ENCODE results near the gene ZNF830.

DNA sequence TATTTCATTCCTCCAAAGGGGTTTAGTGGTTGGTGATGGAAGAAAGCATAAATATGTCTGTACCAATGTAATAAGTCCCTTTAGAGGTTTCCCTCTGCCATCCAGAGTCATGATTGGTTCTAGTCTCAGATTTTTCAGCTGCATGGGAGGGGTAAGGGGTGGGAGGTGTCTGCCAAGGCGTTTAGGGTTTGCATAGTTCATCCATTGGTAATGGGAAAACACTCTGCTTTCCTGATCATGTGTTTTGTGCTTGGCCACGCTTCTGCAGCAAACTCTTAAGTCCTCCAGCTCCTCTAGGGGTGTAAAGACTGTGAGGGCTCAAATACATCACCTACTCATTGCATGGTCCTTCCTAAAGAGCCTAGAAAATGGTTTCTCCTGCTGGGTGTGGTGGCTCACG is 48.8 kb downstream of the ZNF830 start:
- TF ChIP-seq POLR2A (IDR thresholded peaks at IDR 0.05; ENCODE audit: borderline replicate concordance, extremely low read depth, insufficient read depth, insufficient read length), result no peak
- TF ChIP-seq CBX3 (IDR thresholded peaks at IDR 0.05; ENCODE audit: low read depth), result no peak
- no peak for TF ChIP-seq SP1 (IDR thresholded peaks at IDR 0.05; ENCODE audit: low read depth)
- no peak for TF ChIP-seq CTCF (IDR thresholded peaks at IDR 0.05 in 2 of 3, conservative IDR thresholded peaks at IDR 0.05 in 1 of 3; ENCODE audit: borderline replicate concordance in 1 of 3, insufficient read depth in 1 of 3, low read depth in 2 of 3, low read length in 2 of 3)
- no peak for TF ChIP-seq YY1 (IDR thresholded peaks at IDR 0.05; ENCODE audit: extremely low read depth, insufficient replicate concordance, low read depth, low read length)
- TF ChIP-seq RAD21 (IDR thresholded peaks at IDR 0.05; ENCODE audit: low read depth), result no peak
- no peak for TF ChIP-seq SRF (IDR thresholded peaks at IDR 0.05; ENCODE audit: low read depth)
- no peak for TF ChIP-seq ZNF274 (IDR thresholded peaks at IDR 0.05; ENCODE audit: low read depth, low read length)
